HG02852 (cell line): ENCODE data around the gene FAM124A.

Experiments
- ATAC-seq: cut with Tn5 transposase; IDR thresholded peaks from one replicate; pipeline ENCODE4 v1.9.1; 2021; ENCODE audit warnings: mild to moderate bottlenecking, moderate library complexity; ENCODE audit not compliant: unreplicated experiment

Gene FAM124A

DNA sequence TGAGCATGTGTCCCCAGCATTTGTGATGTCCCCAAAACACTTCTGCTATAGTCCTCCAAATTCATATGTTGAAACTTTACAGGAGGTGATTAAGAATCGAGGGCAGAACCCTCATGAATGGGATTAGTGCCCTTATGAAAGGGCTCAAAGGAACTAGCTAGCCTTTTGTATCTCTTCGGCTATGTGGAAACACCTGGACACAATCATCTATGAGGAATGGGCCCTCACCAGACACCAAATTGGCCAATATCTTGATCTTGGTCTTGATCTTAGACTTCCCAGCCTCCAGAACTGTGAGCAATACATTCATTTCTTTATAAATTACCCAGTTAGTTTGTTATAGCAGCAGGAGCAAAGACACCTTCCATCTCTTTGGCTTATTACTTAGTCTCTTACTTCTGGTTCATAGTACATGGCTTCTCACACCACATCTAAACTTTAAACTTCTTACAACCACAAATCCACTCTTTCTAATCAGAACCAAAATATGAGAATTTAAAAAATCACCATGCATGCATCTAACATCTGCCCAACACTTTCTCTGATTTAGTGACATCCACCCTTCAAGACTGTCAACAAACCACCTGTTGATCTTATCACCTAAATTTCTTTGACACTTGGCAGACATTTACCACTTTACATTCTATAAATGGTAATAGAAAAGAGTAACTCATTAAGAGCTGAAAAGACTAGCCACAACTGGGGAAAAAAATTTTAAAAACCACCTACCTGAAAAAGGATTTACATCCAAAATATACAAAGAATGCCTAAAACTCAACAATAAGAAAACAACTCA, 110.6 kb downstream of the FAM124A start:
- ATAC-seq: no peak

DNA sequence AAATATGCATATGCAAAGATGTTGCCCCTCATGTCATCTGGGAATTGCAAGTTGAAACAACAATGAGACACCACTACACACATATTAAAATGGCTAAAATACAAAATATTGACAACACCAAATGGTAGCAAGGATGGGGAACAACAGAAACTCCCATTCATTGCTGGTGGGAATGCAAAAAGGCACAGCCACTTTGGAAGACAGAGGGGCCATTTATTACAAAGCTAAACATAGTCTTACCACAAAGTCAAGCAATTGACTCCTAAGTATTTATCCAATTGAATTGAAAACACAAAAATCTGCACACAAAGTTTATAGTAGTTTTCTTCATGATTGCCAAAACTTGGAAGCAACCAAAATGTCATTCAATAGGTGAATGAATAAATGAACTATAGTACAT, 111.2 kb downstream of the FAM124A start:
- no peak for ATAC-seq

DNA sequence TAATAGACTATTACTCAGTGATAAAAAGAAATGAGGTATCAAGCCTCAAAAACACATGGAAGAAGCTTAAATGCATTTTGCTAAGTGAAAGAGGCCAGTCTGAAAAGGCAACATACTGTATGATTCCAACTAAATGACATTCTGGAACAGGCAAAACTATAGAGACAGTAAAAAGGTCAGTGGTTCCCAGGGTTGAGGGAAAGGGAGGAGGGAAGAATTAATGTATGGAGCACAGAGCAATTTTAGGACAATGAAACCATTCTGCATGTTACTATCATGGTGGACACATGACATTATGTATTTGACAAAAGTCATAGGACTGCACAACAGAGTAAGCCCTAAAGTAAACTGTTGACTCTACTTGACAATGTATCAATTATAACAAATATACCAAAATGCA, 111.6 kb downstream of the FAM124A start:
- ATAC-seq: no peak
